ENCODE measurements around the gene LAMC2.

- TF ChIP-seq CTCF (IDR thresholded peaks at IDR 0.05 in 2 of 3, conservative IDR thresholded peaks at IDR 0.05 in 1 of 3; ENCODE audit: control insufficient read depth in 2 of 3, extremely low read depth in 1 of 3, insufficient read depth in 1 of 3, low read depth in 3 of 3, low read length in 3 of 3) = no peak
- TF ChIP-seq BACH1 (IDR thresholded peaks at IDR 0.05; ENCODE audit: borderline replicate concordance) = no peak
- no peak for TF ChIP-seq SMC3 (IDR thresholded peaks at IDR 0.05; ENCODE audit: borderline replicate concordance, low read length)
- no peak for TF ChIP-seq POLR2A (IDR thresholded peaks at IDR 0.05; ENCODE audit: low read depth, low read length)
- no peak for TF ChIP-seq NFIC (IDR thresholded peaks at IDR 0.05; ENCODE audit: low read depth, low read length)
- no peak for TF ChIP-seq SIN3A (IDR thresholded peaks at IDR 0.05; ENCODE audit: low read depth, low read length)
- no peak for TF ChIP-seq ZNF592 (IDR thresholded peaks at IDR 0.05)
- TF ChIP-seq EZH2 (IDR thresholded peaks at IDR 0.05; ENCODE audit: borderline replicate concordance, control insufficient read depth, low read depth, low read length) = no peak
- no peak for TF ChIP-seq EP300 (IDR thresholded peaks at IDR 0.05; ENCODE audit: borderline replicate concordance in 1 of 2, control insufficient read depth in 1 of 2, low read depth in 2 of 2, low read length in 2 of 2)
- no peak for TF ChIP-seq TCF12 (IDR thresholded peaks at IDR 0.05; ENCODE audit: low read depth, low read length)
Observed at GRCh38 chr1:183166454-183166853, 19.6 kb upstream of the LAMC2 start.
